Gastrocnemius medialis (tissue), 4 donors: Measurements from ENCODE around the gene SNX1.

Source experiments
- POLR2A ChIP-seq, 2 donors: fragments of 450-650 bp; IDR thresholded peaks; one replicate each; pipeline ENCODE4 v1.6.1; 2017; ENCODE audit warnings: antibody characterized with exemption in 2 of 2, mild to moderate bottlenecking in 2 of 2, moderate library complexity in 2 of 2
- TF ChIP-seq, protein P1 (sequence below), 5 experiments: fragments of 450-650 bp in 3 of 5; fragments of 200-600 bp in 2 of 5; sonication (generic) in 2 of 5; IDR thresholded peaks in 4 of 5; conservative IDR thresholded peaks in 1 of 5; 1 replicate in 4 of 5; 2 replicates in 1 of 5; pipeline ENCODE4 v1.5.1; 2016 to 2019; ENCODE audit warnings: antibody characterized with exemption in 5 of 5, mild to moderate bottlenecking in 3 of 5, moderate library complexity in 3 of 5

DNA sequence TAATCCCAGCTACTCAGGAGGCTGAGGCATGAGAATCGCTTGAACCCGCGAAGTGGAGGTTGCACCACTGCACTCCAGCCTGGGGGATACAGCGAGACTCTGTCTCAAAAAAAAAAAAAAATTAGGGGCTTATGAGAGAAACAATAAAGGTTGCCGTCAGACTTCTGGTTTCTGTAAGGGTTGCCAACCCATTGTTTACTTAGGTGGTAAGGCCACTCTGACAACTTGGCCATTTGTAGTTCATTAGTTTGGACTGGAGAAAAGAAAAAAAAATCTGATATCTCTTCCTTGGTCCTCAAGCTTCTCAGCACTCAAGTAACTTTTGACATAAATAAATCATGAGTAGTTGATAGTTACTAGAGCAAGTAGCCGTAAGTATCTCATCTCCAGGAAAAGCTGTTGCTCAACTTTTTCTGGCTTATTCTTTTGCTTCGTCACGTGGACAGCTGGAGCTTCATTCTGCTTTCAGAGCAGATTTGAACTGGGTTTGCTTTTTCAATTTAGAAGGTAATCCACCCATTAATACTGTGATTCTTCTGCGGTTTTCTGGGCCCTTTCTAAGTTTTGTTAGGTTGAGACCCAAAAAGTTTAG lies 9.4 kb downstream of the SNX1 start:
- TF ChIP-seq, protein P1, sequence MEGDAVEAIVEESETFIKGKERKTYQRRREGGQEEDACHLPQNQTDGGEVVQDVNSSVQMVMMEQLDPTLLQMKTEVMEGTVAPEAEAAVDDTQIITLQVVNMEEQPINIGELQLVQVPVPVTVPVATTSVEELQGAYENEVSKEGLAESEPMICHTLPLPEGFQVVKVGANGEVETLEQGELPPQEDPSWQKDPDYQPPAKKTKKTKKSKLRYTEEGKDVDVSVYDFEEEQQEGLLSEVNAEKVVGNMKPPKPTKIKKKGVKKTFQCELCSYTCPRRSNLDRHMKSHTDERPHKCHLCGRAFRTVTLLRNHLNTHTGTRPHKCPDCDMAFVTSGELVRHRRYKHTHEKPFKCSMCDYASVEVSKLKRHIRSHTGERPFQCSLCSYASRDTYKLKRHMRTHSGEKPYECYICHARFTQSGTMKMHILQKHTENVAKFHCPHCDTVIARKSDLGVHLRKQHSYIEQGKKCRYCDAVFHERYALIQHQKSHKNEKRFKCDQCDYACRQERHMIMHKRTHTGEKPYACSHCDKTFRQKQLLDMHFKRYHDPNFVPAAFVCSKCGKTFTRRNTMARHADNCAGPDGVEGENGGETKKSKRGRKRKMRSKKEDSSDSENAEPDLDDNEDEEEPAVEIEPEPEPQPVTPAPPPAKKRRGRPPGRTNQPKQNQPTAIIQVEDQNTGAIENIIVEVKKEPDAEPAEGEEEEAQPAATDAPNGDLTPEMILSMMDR (IDR thresholded peaks at IDR 0.05 in 4 of 5, conservative IDR thresholded peaks at IDR 0.05 in 1 of 5), result no peak
- no peak for TF ChIP-seq POLR2A (IDR thresholded peaks at IDR 0.05)
